GM12875 (cell line): Measurements from ENCODE around the gene TEKT2.

ENCODE experiments used
- H3K4me3 ChIP-seq: one replicate; pipeline ENCODE4 v1.5.1; 2011; ENCODE audit warnings: low read depth, low read length, control low read depth
- CTCF ChIP-seq: IDR thresholded peaks from 2 replicates; pipeline ENCODE4 v1.5.1; 2011; ENCODE audit warnings: low read depth, mild to moderate bottlenecking, control low read depth, inconsistent platforms, low read length, moderate library complexity, borderline replicate concordance; ENCODE audit not compliant: insufficient read depth

TEKT2 gene

GRCh38 chr1:36115931-36116330 lies 32.0 kb downstream of the TEKT2 start:
- H3K4me3 ChIP-seq: no peak overlapping the region
- TF ChIP-seq CTCF: no peak

- TF ChIP-seq CTCF: no peak
- no peak overlapping the region for H3K4me3 ChIP-seq
Measured at GRCh38 chr1:36116901-36117300, 33.0 kb downstream of the TEKT2 start.

GRCh38 chr1:36118447-36119204 lies 34.7 kb downstream of the TEKT2 start:
- H3K4me3 ChIP-seq: no peak overlapping the region
- TF ChIP-seq CTCF: no peak

GRCh38 chr1:36119456-36119855 lies 35.6 kb downstream of the TEKT2 start:
- no peak overlapping the region for H3K4me3 ChIP-seq
- no peak for TF ChIP-seq CTCF

GRCh38 chr1:36122062-36123030 lies 38.5 kb downstream of the TEKT2 start:
- no peak for TF ChIP-seq CTCF
- H3K4me3 ChIP-seq: no peak overlapping the region

- H3K4me3 ChIP-seq: no peak overlapping the region
- no peak for TF ChIP-seq CTCF
Measured at GRCh38 chr1:36123356-36123755, 39.5 kb downstream of the TEKT2 start.
